A549 (cell line): ENCODE measurements around the gene GALNT7. TPM values are rescaled to one million over a fixed set of nuclear protein-coding genes. Genes with fewer than 3 reads are reported as not detected.
A peak's percentile ranks its signal among the peaks of the same experiment; 100 is the strongest.

Experiments
- ATAC-seq, 2 experiments: fragments of 200-7000 bp in 1 of 2; fragments of >200 bp in 1 of 2; cut with Nextera tagmentation in 1 of 2; cut with Tn5 transposase in 1 of 2; 3 replicates each; pipeline versions ENCODE4 v1.8.0 to v1.9.1; 2018 to 2020; ENCODE audit warnings: mild to moderate bottlenecking in 1 of 2, moderate library complexity in 1 of 2
- CTCF ChIA-PET: fragments of 300-600 bp; sonication (Branson Sonifier 250); formaldehyde crosslinking; extraction: SDS; loops from one replicate; lab custom pipeline; 2021; ENCODE audit warnings: antibody characterized with exemption, inconsistent platforms; lab: Yijun Ruan, JAX
- POLR2A ChIA-PET: fragments of 350-600 bp; formaldehyde crosslinking; extraction: SDS; loops from one replicate; lab custom pipeline; 2021; ENCODE audit warnings: antibody characterized with exemption, inconsistent platforms; lab: Yijun Ruan, JAX
- DNase-seq, 2 experiments: peaks; one replicate each; pipeline versions ENCODE4 v3.0.0 to v3.0.0-alpha.2; 2011 to 2016; ENCODE audit warnings: low read depth in 1 of 2, low spot score in 1 of 2
- FAIRE-seq: peaks from 2 replicates; lab custom pipeline; 2011; peaks lifted over from hg19 to GRCh38; lab: Jason Lieb, UNC
- H3K27ac ChIP-seq, 2 experiments: fragments of >200 bp; sonication (Bioruptor Twin); formaldehyde crosslinking; 3 replicates each; pipeline ENCODE4 v1.5.1; 2016 to 2017
- H3K4me1 ChIP-seq: fragments of >200 bp; sonication (Bioruptor Twin); formaldehyde crosslinking; 3 replicates; pipeline ENCODE4 v1.6.1; 2016
- H3K4me2 ChIP-seq: fragments of >200 bp; sonication (Bioruptor Twin); formaldehyde crosslinking; 3 replicates; pipeline ENCODE4 v1.6.1; 2016
- H3K4me3 ChIP-seq: fragments of >200 bp; sonication (Bioruptor Twin); formaldehyde crosslinking; 3 replicates; pipeline ENCODE4 v1.5.1; 2016
- H3K9me3 ChIP-seq: fragments of >200 bp; sonication (Bioruptor Twin); formaldehyde crosslinking; 3 replicates; pipeline ENCODE4 v1.6.1; 2016
- CHD4 ChIP-seq: fragments of 200-600 bp; sonication (generic); IDR thresholded peaks from 2 replicates; pipeline ENCODE4 v1.6.1; 2016; ENCODE audit warnings: antibody characterized with exemption, mild to moderate bottlenecking, borderline replicate concordance
- EP300 ChIP-seq, 2 experiments: fragments of >200 bp; sonication (Bioruptor Twin); formaldehyde crosslinking; IDR thresholded peaks; 2 replicates in 1 of 2; 3 replicates in 1 of 2; pipeline ENCODE4 v1.6.1; 2016 to 2017
- HDAC2 ChIP-seq: fragments of 200-600 bp; sonication (generic); IDR thresholded peaks from 2 replicates; pipeline ENCODE4 v1.6.1; 2016
- HEYL ChIP-seq: fragments of 250-450 bp; sonication (Bioruptor Pico); IDR thresholded peaks from 2 replicates; pipeline ENCODE4 v1.8.0; 2021; ENCODE audit warnings: mild to moderate bottlenecking, moderate library complexity
- JUNB ChIP-seq: fragments of >200 bp; sonication (Bioruptor Twin); formaldehyde crosslinking; IDR thresholded peaks from 2 replicates; pipeline ENCODE4 v1.6.1; 2016
- MAFK ChIP-seq: fragments of 450-650 bp; IDR thresholded peaks from 2 replicates; pipeline ENCODE4 v1.6.1; 2014; ENCODE audit not compliant: partially characterized antibody
- MYC ChIP-seq: IDR thresholded peaks from 2 replicates; pipeline ENCODE4 v1.6.1; 2012; ENCODE audit warnings: mild to moderate bottlenecking, inconsistent platforms, low read length, improper control_type of control experiment, borderline replicate concordance
- NPAS2 ChIP-seq: fragments of 250-450 bp; sonication (Bioruptor Pico); IDR thresholded peaks from 2 replicates; pipeline ENCODE4 v1.8.0; 2022; ENCODE audit warnings: mild to moderate bottlenecking, moderate library complexity, borderline replicate concordance
- POLR2A ChIP-seq: IDR thresholded peaks from 2 replicates; pipeline ENCODE4 v1.6.1; 2012; ENCODE audit warnings: mild to moderate bottlenecking, low read length
- RARB ChIP-seq: fragments of 250-450 bp; sonication (Bioruptor Pico); IDR thresholded peaks from 2 replicates; pipeline ENCODE4 v1.8.0; 2021; ENCODE audit warnings: mild to moderate bottlenecking, moderate library complexity
- RNF2 ChIP-seq: fragments of 200-600 bp; sonication (generic); IDR thresholded peaks from 2 replicates; pipeline ENCODE4 v1.6.1; 2016; ENCODE audit warnings: low read depth, mild to moderate bottlenecking, antibody characterized with exemption, moderate library complexity, borderline replicate concordance
- SREBF2 ChIP-seq: fragments of 450-650 bp; IDR thresholded peaks from 2 replicates; pipeline ENCODE4 v1.6.1; 2014; ENCODE audit warnings: mild to moderate bottlenecking, moderate library complexity
- TP53 ChIP-seq: fragments of 250-450 bp; sonication (Bioruptor Pico); IDR thresholded peaks from 2 replicates; pipeline ENCODE4 v1.5.0; 2021; ENCODE audit warnings: mild to moderate bottlenecking, moderate library complexity
- WGBS: methylation state at CpG from one replicate; pipeline ENCODE4 v1.1.6; 2017; ENCODE audit errors: missing lambda C conversion rate; 5-methylcytosine and 5-hydroxymethylcytosine counted together
- polyA plus RNA-seq, 4 experiments: library from polyadenylated mRNA; depleted of rRNA in 3 of 4; stranded (reverse); fragments of >200 nt; fragmentation: RNase III in 1 of 4; extraction: RNeasy Plus Mini Kit Qiagen cat#74134 plus additional on column Dnase treatment in 1 of 4; gene quantifications; 2 replicates in 3 of 4; 3 replicates in 1 of 4; pipeline ENCODE4 v1.2.3, GENCODE V29; 2011 to 2017
- TF ChIP-seq, protein P1 (sequence below): IDR thresholded peaks from 2 replicates; pipeline ENCODE4 v1.6.1; 2012; ENCODE audit warnings: low read depth, borderline replicate concordance
- TF ChIP-seq, protein P2 (sequence below): fragments of 450-650 bp; IDR thresholded peaks from 2 replicates; pipeline ENCODE4 v1.6.1; 2014; ENCODE audit warnings: antibody characterized with exemption
- TF ChIP-seq, protein P3 (sequence below): fragments of 250-450 bp; sonication (Bioruptor Pico); IDR thresholded peaks from 2 replicates; pipeline ENCODE4 v1.5.0; 2020; ENCODE audit warnings: low read depth, mild to moderate bottlenecking, moderate library complexity
- TF ChIP-seq, protein P4 (sequence below): fragments of 150-350 bp; IDR thresholded peaks from 2 replicates; pipeline ENCODE4 v1.6.1; 2014; ENCODE audit warnings: low read depth, mild to moderate bottlenecking, low read length
- TF ChIP-seq, protein P5 (sequence below): IDR thresholded peaks from 2 replicates; pipeline ENCODE4 v1.6.1; 2012

The GALNT7 gene
- polyA plus RNA-seq, 2 of the 4 experiments (the other 2 are of a cell fraction): 28.8 to 63.6 TPM

DNA sequence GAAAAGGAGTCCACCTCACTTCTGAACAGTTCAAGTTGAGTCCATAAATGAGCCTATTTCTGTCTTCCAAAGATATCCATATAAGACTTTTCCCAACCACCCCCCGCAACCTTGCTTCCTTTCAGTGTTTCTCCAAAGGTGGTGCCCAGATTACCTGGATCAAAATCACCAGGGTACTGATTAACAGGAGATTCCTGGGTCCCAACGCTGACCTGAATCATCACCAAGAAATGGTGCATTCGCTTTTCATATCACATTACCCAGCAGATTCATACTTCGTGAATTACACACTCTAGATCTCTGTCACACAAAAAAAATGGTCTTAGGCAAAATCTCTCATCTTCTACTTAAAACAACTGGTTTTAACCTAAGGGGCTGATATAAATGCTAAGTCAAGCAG lies 2.1 kb upstream of the GALNT7 start:
- POLR2A ChIA-PET: no interaction called here
- CTCF ChIA-PET: no interaction called here
- H3K4me3 ChIP-seq: no peak overlapping the region
- TF ChIP-seq POLR2A: no peak
- TF ChIP-seq RARB (CRISPR knock-in tag): no peak
- TF ChIP-seq, protein P1, sequence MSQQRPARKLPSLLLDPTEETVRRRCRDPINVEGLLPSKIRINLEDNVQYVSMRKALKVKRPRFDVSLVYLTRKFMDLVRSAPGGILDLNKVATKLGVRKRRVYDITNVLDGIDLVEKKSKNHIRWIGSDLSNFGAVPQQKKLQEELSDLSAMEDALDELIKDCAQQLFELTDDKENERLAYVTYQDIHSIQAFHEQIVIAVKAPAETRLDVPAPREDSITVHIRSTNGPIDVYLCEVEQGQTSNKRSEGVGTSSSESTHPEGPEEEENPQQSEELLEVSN: no peak
- TF ChIP-seq, protein P2, sequence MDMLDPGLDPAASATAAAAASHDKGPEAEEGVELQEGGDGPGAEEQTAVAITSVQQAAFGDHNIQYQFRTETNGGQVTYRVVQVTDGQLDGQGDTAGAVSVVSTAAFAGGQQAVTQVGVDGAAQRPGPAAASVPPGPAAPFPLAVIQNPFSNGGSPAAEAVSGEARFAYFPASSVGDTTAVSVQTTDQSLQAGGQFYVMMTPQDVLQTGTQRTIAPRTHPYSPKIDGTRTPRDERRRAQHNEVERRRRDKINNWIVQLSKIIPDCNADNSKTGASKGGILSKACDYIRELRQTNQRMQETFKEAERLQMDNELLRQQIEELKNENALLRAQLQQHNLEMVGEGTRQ: no peak
- no peak for TF ChIP-seq SREBF2
- TF ChIP-seq EP300 (IDR thresholded peaks at IDR 0.05): no peak
- no peak for TF ChIP-seq RNF2
- TF ChIP-seq, protein P3, sequence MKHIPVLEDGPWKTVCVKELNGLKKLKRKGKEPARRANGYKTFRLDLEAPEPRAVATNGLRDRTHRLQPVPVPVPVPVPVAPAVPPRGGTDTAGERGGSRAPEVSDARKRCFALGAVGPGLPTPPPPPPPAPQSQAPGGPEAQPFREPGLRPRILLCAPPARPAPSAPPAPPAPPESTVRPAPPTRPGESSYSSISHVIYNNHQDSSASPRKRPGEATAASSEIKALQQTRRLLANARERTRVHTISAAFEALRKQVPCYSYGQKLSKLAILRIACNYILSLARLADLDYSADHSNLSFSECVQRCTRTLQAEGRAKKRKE (CRISPR knock-in tag): no peak
- TF ChIP-seq NPAS2 (CRISPR knock-in tag): no peak
- no peak for TF ChIP-seq MAFK
- TF ChIP-seq TP53 (CRISPR knock-in tag): no peak
- TF ChIP-seq JUNB: no peak
- TF ChIP-seq, protein P4, sequence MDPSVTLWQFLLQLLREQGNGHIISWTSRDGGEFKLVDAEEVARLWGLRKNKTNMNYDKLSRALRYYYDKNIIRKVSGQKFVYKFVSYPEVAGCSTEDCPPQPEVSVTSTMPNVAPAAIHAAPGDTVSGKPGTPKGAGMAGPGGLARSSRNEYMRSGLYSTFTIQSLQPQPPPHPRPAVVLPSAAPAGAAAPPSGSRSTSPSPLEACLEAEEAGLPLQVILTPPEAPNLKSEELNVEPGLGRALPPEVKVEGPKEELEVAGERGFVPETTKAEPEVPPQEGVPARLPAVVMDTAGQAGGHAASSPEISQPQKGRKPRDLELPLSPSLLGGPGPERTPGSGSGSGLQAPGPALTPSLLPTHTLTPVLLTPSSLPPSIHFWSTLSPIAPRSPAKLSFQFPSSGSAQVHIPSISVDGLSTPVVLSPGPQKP: no peak
- TF ChIP-seq, all 56 proteins: peak for 0
- Histone ChIP-seq H3K9me3 (no peaks in the 10 kb centered on the region), H3K4me1 (peaks cover 24% of the 10 kb centered on the region), H3K4me2 (peak overlapping the region; percentile 96), H3K27ac (peak overlapping the region in 1 of 2 experiments; percentile 100; a peak in 2 of 6 replicates)
- WGBS: 83% methylated on average over 4 of the region's 4 CpGs
- no peak for ATAC-seq
- no peak for DNase-seq
- no peak for FAIRE-seq

DNA sequence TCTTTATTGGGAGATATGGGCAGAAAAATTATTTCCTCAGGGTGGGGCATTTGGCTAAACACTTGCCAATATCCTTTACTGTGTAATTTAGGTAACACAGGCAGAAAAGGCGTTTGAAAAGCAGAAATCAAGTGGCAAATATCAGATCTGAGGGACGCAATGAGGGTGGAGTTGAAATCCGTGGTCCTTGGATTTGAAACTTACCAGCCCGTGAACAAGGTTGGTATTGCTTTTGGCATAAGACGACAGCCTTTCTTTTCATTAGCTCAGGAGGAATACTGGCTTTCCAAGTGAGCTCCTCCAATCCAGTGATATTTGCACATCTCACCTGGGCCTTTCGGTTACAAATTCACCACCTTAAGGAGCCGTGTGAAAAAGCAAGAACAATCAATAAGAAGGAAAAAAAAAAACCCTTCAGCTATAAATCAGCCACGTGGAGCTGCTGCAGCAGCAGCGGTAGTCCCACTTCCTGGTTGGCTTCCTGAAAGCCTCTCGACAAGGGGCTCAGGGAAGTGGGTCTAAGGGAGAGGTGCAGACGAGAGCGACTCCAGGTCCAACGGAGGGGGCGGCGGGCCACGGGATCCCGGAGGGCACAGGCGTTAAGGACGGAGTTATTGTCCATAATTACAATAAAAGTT lies 734 bp upstream of the GALNT7 start:
- TF ChIP-seq, protein P5, sequence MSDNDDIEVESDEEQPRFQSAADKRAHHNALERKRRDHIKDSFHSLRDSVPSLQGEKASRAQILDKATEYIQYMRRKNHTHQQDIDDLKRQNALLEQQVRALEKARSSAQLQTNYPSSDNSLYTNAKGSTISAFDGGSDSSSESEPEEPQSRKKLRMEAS: peak; percentile 90
- TF ChIP-seq SREBF2 (no peak), EP300 (IDR thresholded peaks at IDR 0.05) (no peak), CHD4 (no peak), MYC (peak; percentile 86; the same call in 1 of the 2 replicates), HDAC2 (no peak), HEYL (CRISPR knock-in tag) (no peak)
- TF ChIP-seq, protein P4: no peak
- FAIRE-seq: no peak

More for the DNA sequence above, 734 bp upstream of the GALNT7 start:
- DNase-seq (peak; percentile 47 to 67), ATAC-seq (peak; percentile 54 to 76)
- WGBS: 2% methylated on average over 19 of the region's 19 CpGs
- POLR2A ChIA-PET: interaction anchor here (0.6 to 1.5 kb wide), 11 partner anchors 14 to 749 kb away, joined by 3 to 8 read pairs (median 4); partner anchors contain the start of gene HMGB2
- CTCF ChIA-PET: interaction anchor here (0.6 to 2.2 kb wide), 4 partner anchors 46 to 960 kb away, joined by 3 to 7 read pairs (median 6); no protein-coding TSS in a partner anchor
- Histone ChIP-seq H3K4me3 (peak overlapping the region; percentile 62), H3K27ac (peak overlapping the region; percentile 97 to 100), H3K9me3 (no peaks in the 10 kb centered on the region), H3K4me1 (peaks cover 32% of the 10 kb centered on the region), H3K4me2 (peak overlapping the region; percentile 96)
